GM19452 (cell line): Measurements from ENCODE around the gene DOP1A.

Source experiments
- ATAC-seq: cut with Tn5 transposase; IDR thresholded peaks from one replicate; pipeline ENCODE4 v1.9.1; 2021; ENCODE audit not compliant: unreplicated experiment

Gene DOP1A

GRCh38 chr6:83067448-83068439, at the start of gene DOP1A:
TSS of gene DOP1A (plus strand) at chr6:83067671. CDS start at chr6:83096978, 29,307 bp downstream.
- peak; percentile 84 for ATAC-seq

GRCh38 chr6:83019741-83020140, 47.7 kb upstream of the DOP1A start:
- no peak for ATAC-seq

DNA sequence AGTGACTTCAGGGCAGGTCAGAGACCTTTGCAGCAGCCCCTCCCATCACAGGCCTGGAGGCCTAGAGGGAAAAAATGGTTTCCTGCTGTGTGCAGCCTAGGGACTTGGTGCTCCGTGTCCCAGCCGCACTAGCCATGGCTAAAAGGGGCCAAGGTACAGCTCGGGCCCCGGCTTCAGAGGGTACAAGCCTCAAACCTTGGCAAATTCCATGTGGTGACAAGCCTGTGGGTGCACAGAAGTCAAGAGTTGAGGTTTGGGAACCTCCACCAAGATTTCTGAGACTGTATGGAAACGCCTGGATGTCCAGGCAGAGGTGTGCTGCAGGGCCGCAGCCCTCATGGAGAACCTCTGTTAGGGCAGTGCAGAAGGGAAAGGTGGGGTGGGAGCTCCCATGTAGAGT, 35.8 kb upstream of the DOP1A start:
- ATAC-seq: no peak

DNA sequence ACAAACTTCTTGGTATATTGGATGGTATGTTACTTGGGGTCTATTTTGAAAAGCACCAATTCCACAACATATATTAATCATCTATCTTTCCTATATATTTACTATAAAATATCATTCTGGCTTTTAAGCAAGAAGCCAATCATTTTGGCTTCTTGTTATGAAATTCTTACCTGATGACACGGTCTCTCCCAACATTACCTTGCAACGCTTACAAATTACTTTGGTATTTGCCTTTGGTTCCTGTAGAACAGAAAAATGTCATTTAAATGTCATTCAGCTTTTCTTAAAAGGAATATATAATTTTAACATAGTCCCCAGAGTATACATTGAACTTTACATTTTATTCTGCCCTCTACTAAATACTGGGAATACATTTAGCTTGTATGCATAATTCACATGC, 29.2 kb upstream of the DOP1A start:
- ATAC-seq: no peak

- ATAC-seq: no peak
Measured at GRCh38 chr6:83042467-83043053, 24.9 kb upstream of the DOP1A start.

GRCh38 chr6:83044091-83044768, 23.2 kb upstream of the DOP1A start:
- ATAC-seq: no peak

DNA sequence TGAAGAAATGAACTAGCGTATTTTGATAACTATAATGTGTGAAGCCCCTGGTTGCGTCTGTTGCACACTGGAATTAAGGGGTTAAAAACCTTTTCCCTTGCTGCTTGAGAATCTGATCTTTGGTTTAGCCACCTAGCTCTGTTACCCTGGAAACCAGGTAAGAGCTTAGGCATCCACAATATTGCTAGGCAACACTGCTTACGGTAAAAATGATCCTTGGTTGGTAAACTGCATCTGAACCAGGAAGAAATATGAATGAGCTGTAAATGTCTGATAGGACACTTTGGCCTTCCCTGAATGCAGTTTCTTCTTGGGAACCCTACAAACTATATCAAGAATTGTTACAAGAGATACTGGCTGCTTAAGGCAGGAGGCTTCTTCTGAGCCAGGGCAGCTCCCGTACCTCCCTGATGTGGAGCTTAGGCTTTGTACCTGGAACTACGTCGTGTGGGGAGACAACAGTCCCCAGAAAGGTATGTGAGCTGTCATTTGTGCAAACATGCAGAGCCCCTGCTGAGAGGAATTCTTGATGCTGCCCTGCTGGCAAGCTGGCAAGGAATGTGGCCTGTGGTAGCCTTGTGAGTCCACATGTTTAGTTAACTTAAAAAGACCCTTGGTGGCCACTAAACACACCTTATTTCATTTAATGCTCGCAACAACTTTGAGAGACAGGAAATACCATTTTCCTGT, 20.3 kb upstream of the DOP1A start:
- ATAC-seq: no peak

DNA sequence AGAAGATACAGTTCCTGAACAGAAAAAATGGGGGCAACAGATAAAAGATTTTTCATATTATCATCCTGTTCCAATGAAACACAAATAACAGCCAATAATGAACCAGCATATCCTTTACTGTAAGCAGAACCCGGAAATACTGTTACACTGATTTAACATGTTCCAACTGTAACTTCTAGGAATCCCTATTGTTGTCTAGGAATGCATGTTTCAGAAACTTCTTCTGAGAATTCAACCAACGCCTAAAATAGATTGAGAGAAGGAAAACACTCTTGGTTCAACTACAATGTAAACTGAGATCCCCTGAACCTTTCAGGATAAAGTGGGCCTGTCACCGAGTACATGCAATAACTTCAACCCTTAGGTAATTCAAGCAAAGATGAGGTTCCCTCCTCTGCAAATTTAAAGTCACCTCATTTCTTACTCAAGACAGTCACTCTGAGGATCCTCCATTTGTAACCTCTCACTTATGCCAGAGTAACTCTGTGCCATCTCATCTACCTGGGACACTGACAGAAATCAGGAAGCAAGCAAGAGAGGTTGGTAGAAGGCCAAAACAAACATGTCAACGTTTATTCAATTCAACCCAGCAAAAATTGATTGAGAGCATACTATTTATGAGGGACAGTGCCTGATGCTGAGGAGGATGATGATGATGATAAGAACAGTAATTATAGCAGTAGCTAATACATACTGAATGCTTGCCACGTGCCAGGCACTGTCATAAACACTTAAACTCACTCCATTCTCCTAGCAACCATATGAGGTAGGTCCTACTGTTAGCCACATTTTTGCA, 15.9 kb upstream of the DOP1A start:
- ATAC-seq: no peak

DNA sequence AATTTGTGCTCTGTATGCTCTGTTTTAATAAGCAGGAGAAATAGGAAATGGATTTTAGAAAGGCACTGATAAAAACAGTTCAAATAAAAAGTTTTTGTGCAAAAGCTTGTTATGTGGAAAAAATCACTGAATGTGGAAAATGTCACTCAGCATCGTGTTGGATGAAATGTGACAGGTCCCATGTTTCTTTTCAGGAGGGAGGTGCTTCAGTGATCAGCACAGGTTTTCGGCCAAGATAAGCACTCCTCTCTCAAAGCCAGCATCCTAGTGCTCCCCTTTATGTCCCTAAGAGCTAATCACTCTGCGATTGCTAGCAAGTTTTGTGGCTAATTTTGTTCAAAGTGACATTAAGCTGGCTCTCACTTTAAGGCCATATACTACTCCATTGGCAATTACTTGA, 13.8 kb upstream of the DOP1A start:
- no peak for ATAC-seq

DNA sequence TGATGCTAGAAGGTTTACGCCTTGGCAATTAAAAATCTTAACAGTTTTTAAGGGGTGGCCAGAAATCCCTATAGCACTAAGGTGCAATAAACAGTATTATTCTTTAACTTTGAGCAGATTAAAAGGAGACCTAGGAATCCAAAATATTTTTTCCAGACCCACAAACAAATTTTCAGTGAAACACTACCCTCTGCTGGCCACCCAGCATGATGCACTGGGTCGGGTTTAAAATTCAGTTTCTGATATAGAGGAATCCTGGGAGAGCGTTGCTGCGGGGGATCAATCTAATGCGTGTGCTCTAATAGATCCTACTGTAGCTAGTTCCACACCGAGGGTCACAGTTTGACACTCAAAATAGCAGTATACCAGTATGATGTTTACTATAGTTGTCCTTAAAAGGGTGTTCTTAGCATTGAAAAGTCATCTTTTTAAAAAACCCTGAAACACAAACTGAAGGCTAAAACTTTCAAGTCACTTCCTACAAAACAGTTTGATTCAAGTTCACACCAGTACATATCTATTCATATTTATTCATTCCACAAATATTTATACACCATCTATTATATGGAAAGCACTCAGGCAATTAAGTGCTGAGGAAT, 12.0 kb upstream of the DOP1A start:
- ATAC-seq: no peak

- ATAC-seq: peak; percentile 74
Measured at GRCh38 chr6:83057705-83058321, 9.7 kb upstream of the DOP1A start.

DNA sequence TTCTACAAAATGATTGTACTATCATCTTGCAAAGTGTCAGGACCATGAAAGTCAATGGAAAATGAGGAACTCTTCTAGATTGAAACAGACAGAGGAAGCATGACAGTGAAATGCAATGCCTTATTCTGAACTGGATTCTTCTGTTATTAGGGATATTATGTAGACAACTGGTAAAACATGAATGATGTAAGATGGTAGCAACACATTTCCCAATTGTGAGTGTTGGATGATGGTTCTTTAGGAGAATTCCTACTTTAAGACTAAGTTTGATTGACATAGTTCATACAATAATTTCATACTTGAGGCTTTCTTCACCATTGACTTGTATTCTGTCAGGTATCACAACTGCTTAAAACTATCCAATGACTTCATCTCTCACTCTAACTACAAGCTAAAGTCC, 6.3 kb upstream of the DOP1A start:
- no peak for ATAC-seq

DNA sequence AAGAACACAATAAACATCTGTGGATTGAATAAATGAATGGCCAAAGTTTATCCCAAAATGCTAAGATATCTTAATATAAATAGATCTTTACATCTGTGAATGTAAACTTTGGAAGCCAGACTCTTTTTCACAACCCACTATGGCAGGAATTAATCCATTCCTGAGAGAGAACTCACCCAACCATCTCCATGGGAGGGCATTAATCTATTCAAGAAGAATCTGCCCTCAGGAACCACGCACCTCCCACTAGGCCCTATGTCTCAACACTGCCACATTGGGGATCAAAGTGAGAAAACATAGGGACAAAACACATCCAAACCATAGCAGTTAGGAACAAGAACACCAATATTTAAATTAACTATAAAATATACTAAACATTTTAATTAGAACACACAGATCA, 5.2 kb upstream of the DOP1A start:
- no peak for ATAC-seq

- peak; percentile 65 for ATAC-seq
Measured at GRCh38 chr6:83065511-83066192, 1.8 kb upstream of the DOP1A start, which contains the start of gene UBE3D. TSS of gene UBE3D (minus strand) at chr6:83065841. CDS start at chr6:83065718, 123 bp downstream.

- ATAC-seq: no peak
Measured at GRCh38 chr6:83068616-83069015, 1.1 kb downstream of the DOP1A start.

- no peak for ATAC-seq
Measured at GRCh38 chr6:83069633-83070032, 2.2 kb downstream of the DOP1A start.

DNA sequence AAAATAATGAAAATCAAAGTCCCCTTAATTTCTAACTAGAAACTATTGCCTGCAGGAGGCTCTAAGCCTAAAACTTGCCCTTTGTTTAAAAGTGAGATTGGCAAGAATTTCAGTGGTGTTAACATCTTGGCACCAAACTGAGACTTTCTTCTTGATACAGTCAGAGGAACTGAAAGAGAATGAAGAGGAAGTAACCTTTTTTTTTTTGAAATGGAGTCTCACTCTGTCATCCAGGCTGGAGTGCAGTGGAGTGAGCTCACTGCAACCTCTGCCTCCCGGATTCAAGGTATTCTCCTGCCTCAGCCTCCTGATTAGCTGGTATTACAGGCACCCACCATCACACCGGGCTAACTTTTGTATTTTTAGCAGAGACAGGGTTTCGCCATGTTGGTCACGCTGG, 3.6 kb downstream of the DOP1A start:
- ATAC-seq: peak; percentile 58

GRCh38 chr6:83071707-83072106, 4.2 kb downstream of the DOP1A start:
- no peak for ATAC-seq

- ATAC-seq: no peak
Measured at GRCh38 chr6:83072726-83073125, 5.3 kb downstream of the DOP1A start.
